IMR-90 (cell line): ENCODE data around the gene C21orf91.

Experiments used
- CHD1 ChIP-seq: IDR thresholded peaks from 2 replicates; pipeline ENCODE4 v1.6.1; 2012; ENCODE audit warnings: low read depth, low read length, improper control_type of control experiment
- FOS ChIP-seq: fragments of 150-350 bp; IDR thresholded peaks from 2 replicates; pipeline ENCODE4 v1.6.1; 2016; ENCODE audit warnings: low read depth, low read length
- POLR2A ChIP-seq: IDR thresholded peaks from 2 replicates; pipeline ENCODE4 v1.6.1; 2012; ENCODE audit warnings: mild to moderate bottlenecking, low read depth, low read length
- RAD21 ChIP-seq: IDR thresholded peaks from 2 replicates; pipeline ENCODE4 v1.6.1; 2012; ENCODE audit warnings: low read length, improper control_type of control experiment
- RFX5 ChIP-seq: IDR thresholded peaks from 2 replicates; pipeline ENCODE4 v1.8.0; 2012; ENCODE audit warnings: low read depth, mild to moderate bottlenecking, low read length, moderate library complexity
- TF ChIP-seq, protein P1 (sequence below): conservative IDR thresholded peaks from 2 replicates; pipeline ENCODE4 v1.5.1; 2012; ENCODE audit warnings: mild to moderate bottlenecking, low read depth, low read length, improper control_type of control experiment
- TF ChIP-seq, protein P2 (sequence below): fragments of 150-350 bp; IDR thresholded peaks from 2 replicates; pipeline ENCODE4 v1.6.1; 2017; ENCODE audit warnings: mild to moderate bottlenecking, antibody characterized with exemption, low read length, low read depth

DNA sequence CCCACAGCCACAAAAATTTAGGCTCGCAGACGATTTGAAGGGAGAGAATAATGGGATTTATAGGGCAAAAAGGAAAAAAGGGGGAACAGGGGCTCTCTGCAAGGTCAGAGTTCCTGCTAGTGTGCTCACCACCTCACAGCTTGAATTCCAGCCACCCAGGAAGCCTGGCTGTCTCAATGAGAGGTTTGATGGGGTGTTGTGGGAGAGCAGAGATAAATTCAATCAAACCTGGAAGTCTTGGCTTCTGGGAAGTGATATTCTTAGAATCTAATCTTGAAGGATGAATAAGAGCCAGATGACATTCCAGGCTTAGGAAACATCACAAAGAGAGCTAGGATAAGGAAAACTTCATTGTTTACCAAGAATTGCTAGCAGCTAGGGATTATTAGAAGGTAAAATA is 47.4 kb upstream of the C21orf91 start:
- TF ChIP-seq RAD21 (no peak), FOS (no peak), POLR2A (no peak), RFX5 (no peak), CHD1 (no peak)
- TF ChIP-seq, protein P1, sequence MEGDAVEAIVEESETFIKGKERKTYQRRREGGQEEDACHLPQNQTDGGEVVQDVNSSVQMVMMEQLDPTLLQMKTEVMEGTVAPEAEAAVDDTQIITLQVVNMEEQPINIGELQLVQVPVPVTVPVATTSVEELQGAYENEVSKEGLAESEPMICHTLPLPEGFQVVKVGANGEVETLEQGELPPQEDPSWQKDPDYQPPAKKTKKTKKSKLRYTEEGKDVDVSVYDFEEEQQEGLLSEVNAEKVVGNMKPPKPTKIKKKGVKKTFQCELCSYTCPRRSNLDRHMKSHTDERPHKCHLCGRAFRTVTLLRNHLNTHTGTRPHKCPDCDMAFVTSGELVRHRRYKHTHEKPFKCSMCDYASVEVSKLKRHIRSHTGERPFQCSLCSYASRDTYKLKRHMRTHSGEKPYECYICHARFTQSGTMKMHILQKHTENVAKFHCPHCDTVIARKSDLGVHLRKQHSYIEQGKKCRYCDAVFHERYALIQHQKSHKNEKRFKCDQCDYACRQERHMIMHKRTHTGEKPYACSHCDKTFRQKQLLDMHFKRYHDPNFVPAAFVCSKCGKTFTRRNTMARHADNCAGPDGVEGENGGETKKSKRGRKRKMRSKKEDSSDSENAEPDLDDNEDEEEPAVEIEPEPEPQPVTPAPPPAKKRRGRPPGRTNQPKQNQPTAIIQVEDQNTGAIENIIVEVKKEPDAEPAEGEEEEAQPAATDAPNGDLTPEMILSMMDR, result no peak
- TF ChIP-seq, protein P2, sequence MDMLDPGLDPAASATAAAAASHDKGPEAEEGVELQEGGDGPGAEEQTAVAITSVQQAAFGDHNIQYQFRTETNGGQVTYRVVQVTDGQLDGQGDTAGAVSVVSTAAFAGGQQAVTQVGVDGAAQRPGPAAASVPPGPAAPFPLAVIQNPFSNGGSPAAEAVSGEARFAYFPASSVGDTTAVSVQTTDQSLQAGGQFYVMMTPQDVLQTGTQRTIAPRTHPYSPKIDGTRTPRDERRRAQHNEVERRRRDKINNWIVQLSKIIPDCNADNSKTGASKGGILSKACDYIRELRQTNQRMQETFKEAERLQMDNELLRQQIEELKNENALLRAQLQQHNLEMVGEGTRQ, result no peak
